Measurements from ENCODE around the gene ANKFN1.

Gene ANKFN1

GRCh38 chr17:56144223-56144622 lies 9.1 kb upstream of the ANKFN1 start:
- TF ChIP-seq CTCF (IDR thresholded peaks at IDR 0.05; ENCODE audit: low read depth, low read length), result no peak
- H3K4me3 ChIP-seq (ENCODE audit: low read depth, low read length), result no peak overlapping the region

GRCh38 chr17:56146534-56146933 lies 6.7 kb upstream of the ANKFN1 start:
- no peak for TF ChIP-seq CTCF (IDR thresholded peaks at IDR 0.05; ENCODE audit: low read depth, low read length)
- no peak overlapping the region for H3K4me3 ChIP-seq (ENCODE audit: low read depth, low read length)

GRCh38 chr17:56148333-56148732 lies 4.9 kb upstream of the ANKFN1 start:
- no peak for TF ChIP-seq CTCF (IDR thresholded peaks at IDR 0.05; ENCODE audit: low read depth, low read length)
- H3K4me3 ChIP-seq (ENCODE audit: low read depth, low read length), result no peak overlapping the region

GRCh38 chr17:56149266-56150036 lies 3.8 kb upstream of the ANKFN1 start:
- H3K4me3 ChIP-seq (ENCODE audit: low read depth, low read length), result no peak overlapping the region
- TF ChIP-seq CTCF (IDR thresholded peaks at IDR 0.05; ENCODE audit: low read depth, low read length), result no peak

- no peak overlapping the region for H3K4me3 ChIP-seq (ENCODE audit: low read depth, low read length)
- no peak for TF ChIP-seq CTCF (IDR thresholded peaks at IDR 0.05; ENCODE audit: low read depth, low read length)
Measured at GRCh38 chr17:56150649-56151048, 2.6 kb upstream of the ANKFN1 start.

- TF ChIP-seq CTCF (IDR thresholded peaks at IDR 0.05; ENCODE audit: low read depth, low read length), result no peak
- H3K4me3 ChIP-seq (ENCODE audit: low read depth, low read length), result no peak overlapping the region
Measured at GRCh38 chr17:56157845-56158244, 4.6 kb downstream of the ANKFN1 start.

GRCh38 chr17:56158344-56158743 lies 5.1 kb downstream of the ANKFN1 start:
- H3K4me3 ChIP-seq (ENCODE audit: low read depth, low read length), result no peak overlapping the region
- TF ChIP-seq CTCF (IDR thresholded peaks at IDR 0.05; ENCODE audit: low read depth, low read length), result no peak

Measured in WI38 (cell line).